ENCODE results near the gene P2RY6. TPM values are rescaled to one million over a fixed set of nuclear protein-coding genes. Genes with fewer than 3 reads are reported as not detected.
A peak's percentile ranks its signal among the peaks of the same experiment; 100 is the strongest.

The P2RY6 gene
- polyA plus RNA-seq, 1 donor (not counting 4 experiments of a cell fraction or from before 2014, with no cell fraction given): 0.04 TPM

DNA sequence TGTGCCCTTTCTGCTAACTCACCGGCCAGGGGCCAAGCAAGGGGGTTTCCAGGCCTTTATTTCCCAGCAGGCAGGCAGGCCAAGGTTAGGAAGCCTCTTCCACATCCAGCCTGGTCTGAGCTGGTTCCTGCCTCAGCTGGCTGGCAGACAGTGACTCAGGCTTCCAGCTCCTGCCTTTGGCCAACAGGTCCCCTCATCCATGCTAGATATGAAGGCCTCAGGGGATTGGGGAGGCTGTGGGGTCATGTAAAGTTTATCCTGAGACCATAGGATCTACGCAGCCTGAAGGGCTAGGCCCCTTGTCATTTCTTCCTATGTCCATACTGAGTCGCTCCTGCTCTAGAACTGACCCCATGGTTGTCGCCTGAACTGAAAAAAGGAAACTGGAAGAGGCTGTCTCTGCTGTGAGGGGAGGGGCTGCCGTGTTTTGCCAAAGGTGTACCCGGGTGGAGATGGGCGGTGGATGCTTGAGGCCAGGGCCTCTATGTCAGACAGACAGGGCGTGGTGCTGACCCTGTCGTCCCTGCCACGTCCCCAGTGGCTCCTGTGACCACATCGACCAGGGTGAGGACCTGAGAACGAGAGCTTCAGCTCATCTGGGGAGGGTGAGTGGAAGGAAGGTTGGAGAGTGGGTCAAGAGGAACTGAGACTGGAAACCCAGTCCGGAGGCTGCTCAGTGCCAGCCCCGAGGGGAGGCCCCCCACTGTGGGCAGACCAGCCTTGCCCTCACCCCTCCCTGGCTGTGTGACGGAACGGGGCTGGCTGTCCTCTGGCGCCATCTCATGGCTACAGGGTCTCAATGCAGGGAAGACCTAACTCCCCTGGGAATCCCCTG lies 17.0 kb downstream of the P2RY6 start:
- no peak for TF ChIP-seq EZH2 (IDR thresholded peaks at IDR 0.05; ENCODE audit: low read length)
- TF ChIP-seq, protein P1, sequence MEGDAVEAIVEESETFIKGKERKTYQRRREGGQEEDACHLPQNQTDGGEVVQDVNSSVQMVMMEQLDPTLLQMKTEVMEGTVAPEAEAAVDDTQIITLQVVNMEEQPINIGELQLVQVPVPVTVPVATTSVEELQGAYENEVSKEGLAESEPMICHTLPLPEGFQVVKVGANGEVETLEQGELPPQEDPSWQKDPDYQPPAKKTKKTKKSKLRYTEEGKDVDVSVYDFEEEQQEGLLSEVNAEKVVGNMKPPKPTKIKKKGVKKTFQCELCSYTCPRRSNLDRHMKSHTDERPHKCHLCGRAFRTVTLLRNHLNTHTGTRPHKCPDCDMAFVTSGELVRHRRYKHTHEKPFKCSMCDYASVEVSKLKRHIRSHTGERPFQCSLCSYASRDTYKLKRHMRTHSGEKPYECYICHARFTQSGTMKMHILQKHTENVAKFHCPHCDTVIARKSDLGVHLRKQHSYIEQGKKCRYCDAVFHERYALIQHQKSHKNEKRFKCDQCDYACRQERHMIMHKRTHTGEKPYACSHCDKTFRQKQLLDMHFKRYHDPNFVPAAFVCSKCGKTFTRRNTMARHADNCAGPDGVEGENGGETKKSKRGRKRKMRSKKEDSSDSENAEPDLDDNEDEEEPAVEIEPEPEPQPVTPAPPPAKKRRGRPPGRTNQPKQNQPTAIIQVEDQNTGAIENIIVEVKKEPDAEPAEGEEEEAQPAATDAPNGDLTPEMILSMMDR (optimal IDR thresholded peaks at IDR 0.05 in 1 of 3, IDR thresholded peaks at IDR 0.05 in 1 of 3, conservative IDR thresholded peaks at IDR 0.05 in 1 of 3; ENCODE audit: extremely low read depth in 1 of 3, insufficient read depth in 2 of 3, low read length in 3 of 3): peak; percentile 94 to 98 (median 97)
- Histone ChIP-seq H3K36me3 (ENCODE audit: control insufficient read depth in 2 of 2, extremely low read depth in 1 of 2, insufficient read depth in 2 of 2, low read length in 2 of 2) (no peaks in the 10 kb centered on the region), H3K4me3 (ENCODE audit: control insufficient read depth in 2 of 3, extremely low read depth in 1 of 3, insufficient read depth in 2 of 3, low read depth in 1 of 3, low read length in 3 of 3) (no peak overlapping the region), H3K9me3 (ENCODE audit: control insufficient read depth, low read depth, low read length) (no peaks in the 10 kb centered on the region), H2AFZ (ENCODE audit: control insufficient read depth, low read length) (peak overlapping the region; percentile 67), H3K9ac (ENCODE audit: control insufficient read depth, extremely low read depth, insufficient read depth, low read length) (peak overlapping the region; percentile 16), H3K27ac (ENCODE audit: control insufficient read depth, insufficient read depth, low read length) (no peak overlapping the region), H3K27me3 (ENCODE audit: control insufficient read depth, extremely low read depth, insufficient read depth, low read length) (peaks cover 8% of the 10 kb centered on the region), H3K9me1 (ENCODE audit: control insufficient read depth, extremely low read depth, insufficient read depth, low read length) (no peaks in the 10 kb centered on the region), H4K20me1 (ENCODE audit: control insufficient read depth, extremely low read depth, insufficient read depth, low read length) (no peaks in the 10 kb centered on the region), H3K4me2 (ENCODE audit: control insufficient read depth, extremely low read depth, insufficient read depth, low read depth, low read length) (peak overlapping the region; percentile 37), H3K4me1 (ENCODE audit: control insufficient read depth, extremely low read depth, insufficient read depth, low read length) (peaks cover 10% of the 10 kb centered on the region), H3K79me2 (ENCODE audit: control insufficient read depth, insufficient read depth, low read length) (no peaks in the 10 kb centered on the region)
- DNase-seq (ENCODE audit: low read depth, low spot score) (no peak), FAIRE-seq (peak; percentile 84)
- dilution Hi-C loops (cut with MboI; ENCODE audit: extremely low pct_ligation_motif_present, low sequenced_read_pairs): no loop called here

DNA sequence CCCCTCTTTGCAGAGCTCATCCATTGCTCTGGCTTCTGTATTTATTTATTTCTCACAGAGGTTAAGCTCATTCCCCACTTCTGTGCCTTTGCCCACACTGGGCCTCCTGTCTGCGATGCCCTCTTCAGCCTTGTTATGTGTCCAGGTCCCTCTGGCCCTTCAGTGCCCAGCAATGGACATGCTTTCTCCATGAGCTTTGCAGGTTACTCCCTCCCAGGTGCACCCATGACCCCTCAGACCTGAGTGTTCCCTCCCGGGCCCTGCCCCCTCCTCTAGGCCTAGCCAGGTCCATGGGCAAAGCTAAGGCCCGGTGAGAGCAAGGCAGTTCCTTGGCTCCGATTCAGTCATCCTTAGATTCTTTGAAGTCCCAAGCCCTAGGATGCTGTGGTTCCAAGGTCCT lies 18.4 kb downstream of the P2RY6 start:
- peaks cover 8% of the 10 kb centered on the region for H3K27me3 ChIP-seq (ENCODE audit: control insufficient read depth, extremely low read depth, insufficient read depth, low read length)
- H3K9ac ChIP-seq (ENCODE audit: control insufficient read depth, extremely low read depth, insufficient read depth, low read length): no peak overlapping the region
- no peak overlapping the region for H2AFZ ChIP-seq (ENCODE audit: control insufficient read depth, low read length)
- no peaks in the 10 kb centered on the region for H3K9me3 ChIP-seq (ENCODE audit: control insufficient read depth, low read depth, low read length)
- dilution Hi-C loops (cut with MboI; ENCODE audit: extremely low pct_ligation_motif_present, low sequenced_read_pairs): no loop called here
- H3K36me3 ChIP-seq (ENCODE audit: control insufficient read depth in 2 of 2, extremely low read depth in 1 of 2, insufficient read depth in 2 of 2, low read length in 2 of 2): no peaks in the 10 kb centered on the region
- TF ChIP-seq, protein P1 (optimal IDR thresholded peaks at IDR 0.05 in 1 of 3, IDR thresholded peaks at IDR 0.05 in 1 of 3, conservative IDR thresholded peaks at IDR 0.05 in 1 of 3; ENCODE audit: extremely low read depth in 1 of 3, insufficient read depth in 2 of 3, low read length in 3 of 3): no peak
- no peak for TF ChIP-seq EZH2 (IDR thresholded peaks at IDR 0.05; ENCODE audit: low read length)
- no peaks in the 10 kb centered on the region for H3K79me2 ChIP-seq (ENCODE audit: control insufficient read depth, insufficient read depth, low read length)
- H4K20me1 ChIP-seq (ENCODE audit: control insufficient read depth, extremely low read depth, insufficient read depth, low read length): no peaks in the 10 kb centered on the region
- H3K4me2 ChIP-seq (ENCODE audit: control insufficient read depth, extremely low read depth, insufficient read depth, low read depth, low read length): no peak overlapping the region
- H3K4me1 ChIP-seq (ENCODE audit: control insufficient read depth, extremely low read depth, insufficient read depth, low read length): peaks cover 10% of the 10 kb centered on the region
- no peak overlapping the region for H3K27ac ChIP-seq (ENCODE audit: control insufficient read depth, insufficient read depth, low read length)
- no peak for FAIRE-seq
- DNase-seq (ENCODE audit: low read depth, low spot score): no peak
- no peak overlapping the region for H3K4me3 ChIP-seq (ENCODE audit: control insufficient read depth in 2 of 3, extremely low read depth in 1 of 3, insufficient read depth in 2 of 3, low read depth in 1 of 3, low read length in 3 of 3)
- no peaks in the 10 kb centered on the region for H3K9me1 ChIP-seq (ENCODE audit: control insufficient read depth, extremely low read depth, insufficient read depth, low read length)

Measured in keratinocyte (primary cell).